SIG-M5 treated with dmso at 0.1 percent for 504 hours (cell line): ENCODE data around the gene ANKRD13B.

Experiments
- DNase-seq: peaks from one replicate; lab custom pipeline; 2025; ENCODE audit not compliant: unreplicated experiment; lab: John Stamatoyannopoulos, UW

ANKRD13B gene

DNA sequence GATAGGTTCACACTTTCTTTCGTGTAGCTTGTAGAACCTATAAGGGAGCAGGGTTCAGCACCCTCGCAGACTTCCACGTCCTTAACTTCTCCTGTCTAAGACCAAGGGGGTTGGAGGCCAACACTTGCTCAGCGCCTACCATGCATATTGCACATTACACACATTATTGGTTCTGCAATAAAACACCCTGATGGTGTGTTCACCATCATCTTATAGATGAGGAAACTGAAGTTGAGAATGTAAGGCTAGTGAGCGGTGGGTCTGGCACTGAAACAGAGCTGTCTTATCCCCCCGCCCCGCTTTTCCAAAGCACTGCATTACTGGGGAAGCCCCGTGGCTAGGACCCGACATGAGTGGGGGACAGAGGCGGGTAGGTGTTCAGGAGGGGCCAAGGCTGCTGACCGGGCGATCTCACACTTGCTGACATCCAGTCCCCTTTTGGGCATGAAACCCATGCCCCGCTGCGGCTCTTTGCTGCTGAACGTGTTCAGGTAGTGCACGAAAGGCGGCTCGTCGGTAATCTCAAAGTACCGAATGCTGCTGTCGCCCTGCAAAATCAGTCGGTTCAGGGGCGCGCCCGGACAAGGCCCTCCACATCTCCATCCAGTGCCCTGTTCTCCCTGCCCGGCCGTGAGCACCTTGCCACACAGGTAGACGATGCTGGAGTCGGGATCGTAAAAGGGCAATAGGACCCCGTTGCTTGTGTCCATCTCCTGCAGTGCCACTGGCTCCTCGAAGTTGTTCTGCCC is 23.5 kb downstream of the ANKRD13B start:
- DNase-seq: no peak

DNA sequence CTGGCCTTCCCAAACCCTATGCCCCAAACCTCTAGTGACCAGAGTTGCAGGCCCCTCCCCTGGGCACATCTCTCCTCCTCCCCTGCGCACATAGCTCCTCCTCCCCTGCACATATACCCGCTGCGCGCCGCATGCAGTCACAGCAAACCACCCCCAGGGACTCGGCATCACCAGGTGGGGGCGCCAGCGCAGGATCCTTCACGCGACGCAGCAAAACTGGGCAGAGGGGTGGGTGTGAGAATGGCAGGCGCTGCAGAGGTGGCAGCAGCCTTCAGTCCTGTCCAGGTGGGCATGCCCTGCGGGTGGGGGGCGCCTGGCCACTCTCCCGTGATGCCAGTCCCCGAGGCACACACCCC is 24.2 kb downstream of the ANKRD13B start:
- DNase-seq: peak; percentile 94

DNA sequence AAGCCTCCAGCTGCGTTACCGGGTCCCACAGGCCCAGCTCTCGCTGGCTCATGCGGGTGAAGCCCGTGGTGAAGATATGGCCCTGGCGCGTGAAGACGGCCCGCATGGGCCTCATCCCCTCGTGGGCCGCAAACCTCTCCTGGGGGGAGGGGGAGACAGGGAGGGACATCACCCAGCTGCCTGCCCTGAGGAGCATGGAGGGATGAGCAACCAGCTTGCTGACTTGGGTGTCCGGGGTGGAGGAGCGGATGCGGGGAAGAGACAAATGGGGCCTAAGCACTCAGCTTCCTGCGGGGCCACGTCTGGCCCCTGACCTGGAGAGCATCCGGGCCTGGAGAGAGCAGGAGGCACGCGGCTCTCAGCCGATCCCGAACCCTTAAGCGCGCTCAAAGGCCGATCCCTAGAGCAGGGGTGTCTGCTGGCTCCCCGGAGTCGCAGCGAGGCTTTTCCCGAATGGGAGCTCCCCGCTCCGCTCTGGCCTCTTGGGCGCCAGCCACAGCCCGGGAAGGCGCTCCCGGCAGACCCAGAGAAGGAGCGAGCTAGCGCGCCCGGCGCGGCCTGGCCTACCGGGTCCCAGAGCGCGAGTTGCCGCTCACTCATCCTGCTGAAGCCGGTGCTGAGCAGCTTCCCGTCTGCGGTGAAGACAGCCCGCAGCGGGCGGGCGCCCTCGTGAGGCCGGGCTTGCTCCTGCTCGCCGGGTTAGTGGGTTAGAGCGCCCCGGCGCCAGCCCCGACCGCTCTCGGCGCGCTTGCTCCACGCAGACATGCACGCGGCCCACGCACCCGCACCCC is 24.7 kb downstream of the ANKRD13B start:
- DNase-seq: peak; percentile 80

DNA sequence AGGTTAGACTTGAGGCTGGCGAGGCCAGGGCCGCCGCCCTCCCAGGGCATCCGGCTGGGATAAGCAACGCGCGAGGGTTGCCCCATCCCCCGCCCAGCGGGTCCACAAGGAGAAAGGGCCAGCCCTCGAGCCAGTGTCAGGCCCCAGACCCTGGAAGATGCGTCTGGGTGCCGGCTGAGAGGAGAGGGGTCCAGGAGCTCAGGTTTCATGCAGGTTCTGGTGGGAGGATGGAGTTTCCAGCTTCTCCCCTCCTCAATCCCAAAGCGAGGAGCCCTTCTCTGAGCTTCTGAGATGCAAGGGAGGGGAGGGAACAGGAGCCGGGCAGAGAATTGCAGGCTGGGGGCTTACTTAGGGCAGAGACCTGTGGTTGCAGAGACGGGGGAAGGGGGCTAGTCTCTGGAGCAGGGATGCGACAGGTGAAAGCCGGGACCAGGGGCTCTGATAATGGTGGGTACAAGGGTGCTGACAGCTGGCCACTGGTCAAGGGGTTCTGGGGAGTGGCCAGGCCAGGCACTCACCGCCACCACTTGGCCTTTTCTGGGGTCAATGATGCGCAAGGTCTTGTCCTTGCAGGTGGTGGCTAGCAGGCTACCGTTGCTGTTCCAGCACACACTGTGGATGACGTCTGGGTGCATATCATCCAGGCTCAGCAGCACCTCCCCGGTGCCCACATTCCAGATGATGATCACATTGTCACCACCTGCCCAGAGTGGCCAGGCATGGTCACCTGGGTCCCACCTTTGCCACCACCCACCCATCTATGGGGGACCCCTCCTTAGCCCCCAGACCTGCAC is 25.5 kb downstream of the ANKRD13B start:
- no peak for DNase-seq

DNA sequence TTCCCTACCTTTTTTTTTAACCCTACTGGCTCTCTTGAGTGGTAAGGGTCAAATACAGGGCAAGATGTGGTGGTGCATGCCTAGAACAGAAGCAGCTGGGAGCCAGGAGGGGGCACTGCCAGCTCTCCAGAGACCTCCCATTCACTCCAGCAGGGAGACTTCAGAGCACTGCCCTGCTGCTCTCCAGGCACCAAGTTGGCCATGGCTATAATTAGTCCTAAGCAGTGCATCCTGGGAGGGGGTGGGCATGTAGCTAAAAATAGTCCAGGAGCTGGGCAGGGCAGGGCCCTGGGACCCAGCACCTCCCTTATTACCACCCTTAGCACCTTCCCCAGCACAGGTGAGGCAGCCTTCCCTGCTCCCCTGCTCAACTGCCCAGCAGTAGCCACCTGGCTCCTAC is 26.3 kb downstream of the ANKRD13B start:
- DNase-seq: peak; percentile 52

DNA sequence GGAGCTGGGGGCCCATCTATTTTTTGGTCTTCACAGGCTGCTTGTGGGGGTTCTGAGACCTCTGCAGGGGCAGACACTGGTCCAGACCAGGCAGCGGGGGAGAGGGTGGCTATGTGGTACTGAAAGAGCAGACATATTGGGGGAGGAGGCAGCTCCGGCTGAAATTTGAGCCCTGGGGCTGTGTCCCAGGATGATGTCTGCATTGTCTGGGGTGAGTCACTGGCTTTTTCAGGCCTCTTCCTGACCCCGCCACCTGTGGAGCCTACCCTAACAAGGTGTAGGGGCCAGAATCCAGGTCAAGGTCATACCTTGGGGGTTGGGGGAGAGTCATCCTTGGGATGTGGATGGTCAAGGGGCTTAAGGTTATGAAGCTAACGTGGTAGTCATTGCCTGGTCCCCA is 27.3 kb downstream of the ANKRD13B start:
- DNase-seq: no peak

DNA sequence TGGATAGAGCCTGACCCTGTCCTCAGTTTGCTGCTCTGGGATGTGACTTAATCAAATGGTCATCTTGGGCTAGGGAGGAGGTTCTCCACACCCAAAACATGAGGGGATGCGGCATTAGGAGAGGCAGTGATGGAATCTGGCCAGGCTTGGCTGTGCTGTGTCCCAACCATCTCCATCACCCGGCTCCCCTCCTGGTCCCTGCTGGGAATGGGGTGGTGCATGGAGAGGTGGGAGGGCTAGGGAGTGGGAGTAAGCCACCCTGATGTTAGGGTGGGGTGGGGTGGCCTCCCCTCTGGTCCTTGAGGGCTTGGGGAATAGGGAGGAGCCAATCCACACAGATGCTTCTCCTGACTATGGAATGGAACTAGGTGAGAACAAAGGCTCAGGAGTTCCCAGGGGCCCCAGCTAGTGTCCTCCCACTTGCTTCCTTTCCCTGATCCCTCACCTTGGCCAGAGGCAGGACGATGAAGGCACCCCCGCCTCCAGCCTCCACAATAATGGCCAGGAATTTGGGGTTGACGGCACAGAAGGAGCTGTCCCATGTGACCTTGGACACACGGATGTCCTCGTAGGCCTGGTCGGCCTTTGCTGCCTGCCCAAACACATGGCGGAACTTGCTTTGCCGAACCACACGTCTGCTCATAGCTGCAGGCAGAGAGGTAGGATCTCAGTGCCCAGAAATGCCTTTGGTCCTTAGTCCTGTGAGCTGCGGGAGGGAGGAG is 28.0 kb downstream of the ANKRD13B start:
- DNase-seq: no peak

DNA sequence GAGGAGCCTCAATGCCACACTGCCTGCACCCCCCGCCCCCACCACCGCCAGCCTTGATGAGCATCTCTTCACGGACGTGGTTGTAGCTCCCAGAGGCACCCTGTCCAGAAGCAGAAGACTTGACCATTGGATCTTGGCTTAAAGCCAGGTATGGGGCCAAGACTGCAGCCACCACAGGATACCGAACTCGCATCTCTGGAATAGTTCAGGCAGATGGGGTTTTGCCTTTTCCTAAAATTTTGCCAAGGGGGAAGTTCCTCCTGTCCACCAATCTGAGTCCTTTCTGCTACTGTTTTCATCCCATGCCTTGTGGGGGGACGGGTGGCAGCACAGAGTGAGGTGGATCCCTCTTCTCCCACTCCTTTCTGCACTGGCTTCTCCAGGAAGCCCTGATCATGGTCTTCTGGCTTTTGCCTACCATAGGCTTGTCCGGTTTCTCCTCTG is 28.8 kb downstream of the ANKRD13B start:
- DNase-seq: no peak

DNA sequence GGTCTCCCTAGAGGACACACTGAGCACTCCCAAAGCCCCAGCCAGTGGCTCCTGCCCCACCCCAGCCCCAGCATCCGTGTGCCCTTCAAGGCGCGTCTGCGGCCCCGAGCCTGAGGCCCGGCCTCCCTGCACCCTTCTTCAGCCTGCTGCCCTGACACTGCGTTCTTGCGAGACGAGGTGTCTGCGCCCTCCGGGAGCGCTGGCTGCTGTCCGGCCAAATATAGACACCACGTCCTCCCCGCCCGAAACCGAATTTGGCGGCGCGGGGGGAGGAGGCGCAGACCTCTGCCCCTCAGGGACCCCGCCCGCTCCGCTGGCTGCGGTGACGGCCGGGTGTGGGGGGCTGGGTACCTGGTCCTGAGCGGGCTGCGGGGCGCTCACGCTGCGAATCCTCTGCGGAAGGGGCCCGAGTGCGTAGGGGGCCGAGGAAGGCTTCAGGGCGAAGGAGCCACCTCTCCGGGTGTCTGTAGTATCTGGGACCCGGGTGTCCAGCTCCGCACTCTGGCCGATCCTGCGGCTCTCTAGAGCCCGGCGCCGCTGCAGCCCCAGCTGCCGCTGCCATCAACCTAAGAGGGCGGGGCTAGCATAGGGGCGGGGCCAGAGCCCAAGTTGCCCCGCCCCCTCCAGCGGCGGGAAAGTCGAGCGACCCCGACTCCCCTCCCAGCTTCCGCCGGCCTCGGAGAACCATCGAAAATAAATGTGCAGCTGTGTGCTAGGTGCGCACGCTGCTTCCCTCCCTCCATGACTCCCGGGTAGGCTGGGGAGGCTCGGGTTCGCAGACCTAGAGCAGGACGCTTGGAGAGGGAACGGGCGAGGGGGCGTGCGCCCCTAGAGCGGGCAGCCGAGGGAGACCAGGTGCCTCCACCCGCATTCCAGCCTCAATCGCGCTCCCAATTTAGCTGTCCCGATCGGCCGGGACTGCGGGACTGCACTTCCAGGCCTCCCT is 29.7 kb downstream of the ANKRD13B start, which contains the start of gene CORO6:
TSS of gene CORO6 (minus strand) at position 576 of the 946 bp plus-strand sequence. CDS start 1,491 bp downstream, outside the sequence.
- peak; percentile 26 for DNase-seq

DNA sequence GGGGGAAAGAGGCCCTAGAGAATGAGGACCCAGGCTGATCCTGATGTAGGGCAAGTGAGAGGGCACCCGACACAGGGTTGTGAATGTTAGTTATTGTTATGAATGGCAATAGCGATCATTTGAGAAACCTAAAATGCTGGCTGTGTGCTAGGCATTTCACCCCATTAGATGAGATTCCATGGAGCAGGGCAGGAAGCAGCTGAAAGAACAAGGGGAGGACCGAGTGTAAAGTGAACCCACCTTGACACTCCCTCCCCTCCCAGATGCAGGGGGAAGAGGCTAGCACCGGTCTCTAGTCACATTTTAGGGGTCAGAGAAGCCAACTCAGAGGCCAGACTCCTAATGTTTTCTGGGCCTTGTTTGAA is 30.3 kb downstream of the ANKRD13B start:
- DNase-seq: no peak

DNA sequence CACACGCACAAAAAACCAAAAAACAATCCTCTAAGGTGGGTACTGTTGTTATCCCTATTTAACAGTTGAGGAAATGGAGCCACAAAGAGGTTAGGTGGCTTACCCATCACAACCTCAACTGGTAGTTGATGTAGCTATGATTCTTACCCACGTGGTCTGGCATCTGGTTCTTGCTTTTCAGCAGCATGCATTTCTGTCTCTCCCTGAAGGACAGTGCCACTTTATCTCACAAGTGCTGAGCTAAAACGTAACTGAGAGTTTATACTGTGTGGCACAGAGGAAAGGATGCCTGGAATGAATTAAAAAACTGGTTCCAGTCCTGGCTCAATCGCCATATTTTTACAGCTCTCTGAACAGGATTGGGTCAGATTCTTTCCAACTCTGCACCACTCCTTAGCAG is 31.7 kb downstream of the ANKRD13B start:
- DNase-seq: no peak

DNA sequence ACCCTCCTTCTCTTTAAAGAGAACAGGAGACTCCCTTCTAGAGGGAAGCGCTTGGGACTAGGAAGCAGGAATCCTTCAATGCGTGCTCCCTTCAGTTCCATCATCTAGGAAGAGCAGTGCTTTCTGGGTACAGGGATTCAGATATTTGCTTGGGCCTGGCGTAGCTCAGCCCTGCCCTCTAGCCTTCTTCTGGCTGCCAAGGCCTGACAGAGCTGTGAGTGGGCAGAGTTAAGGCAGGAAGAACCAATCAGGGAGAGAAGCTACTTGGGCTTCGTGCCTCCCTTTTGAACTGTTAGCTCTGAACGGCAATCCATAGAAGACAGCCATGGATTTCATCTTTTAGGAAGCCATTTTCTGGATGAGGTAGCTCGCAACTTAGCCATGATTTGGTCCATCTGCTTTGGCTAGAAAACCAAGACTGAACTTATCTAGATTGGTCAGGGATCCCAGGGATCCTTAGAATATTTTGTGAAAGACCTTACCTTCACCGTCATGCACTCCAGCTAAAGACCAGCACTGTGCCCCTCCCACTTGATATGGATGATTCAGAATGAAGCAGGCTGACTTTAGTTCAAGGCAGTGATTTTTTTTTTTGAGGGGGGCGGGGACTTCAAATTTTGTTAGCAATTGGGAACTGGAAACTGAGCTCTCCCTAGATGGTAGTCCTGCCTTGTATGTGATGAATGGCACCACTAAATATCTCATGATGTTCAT is 32.3 kb downstream of the ANKRD13B start:
- peak; percentile 19 for DNase-seq

DNA sequence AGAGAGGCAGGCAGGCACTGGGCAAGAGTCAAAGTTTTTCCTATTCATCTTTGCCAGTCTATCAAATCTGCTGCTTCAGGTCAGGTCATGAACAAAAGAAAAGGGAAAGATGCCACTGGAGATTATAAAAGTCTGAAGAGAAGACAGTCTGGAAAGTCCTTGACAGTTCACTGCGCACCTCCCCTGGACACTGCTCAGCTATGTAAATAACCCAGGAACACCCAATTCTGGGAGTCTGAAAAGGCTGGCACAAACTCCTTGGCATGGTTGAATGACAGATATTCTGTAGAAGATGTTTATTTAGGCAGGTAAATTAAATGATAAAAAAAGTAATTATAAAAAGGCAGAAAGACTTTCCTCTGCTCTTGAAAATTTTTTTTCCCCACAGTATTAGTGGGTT is 35.0 kb downstream of the ANKRD13B start:
- no peak for DNase-seq

DNA sequence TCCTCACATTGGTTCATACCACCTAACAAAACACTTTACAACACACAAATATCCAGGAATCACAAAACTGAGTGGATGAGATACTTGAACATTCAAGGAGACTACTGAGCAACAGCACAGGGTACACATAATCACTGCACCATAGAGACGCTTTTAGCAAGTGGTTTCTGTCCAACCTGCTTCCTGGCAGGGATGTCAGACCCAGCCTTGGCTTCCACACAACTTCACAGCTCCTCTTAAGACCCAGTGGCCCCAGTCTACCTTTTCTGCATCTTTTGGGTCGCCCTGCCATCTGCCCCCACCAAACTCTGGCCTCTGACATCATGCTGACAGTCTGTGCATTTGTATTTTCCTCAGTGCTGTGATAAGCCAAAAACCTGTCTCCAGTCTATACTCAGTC is 35.7 kb downstream of the ANKRD13B start:
- no peak for DNase-seq

DNA sequence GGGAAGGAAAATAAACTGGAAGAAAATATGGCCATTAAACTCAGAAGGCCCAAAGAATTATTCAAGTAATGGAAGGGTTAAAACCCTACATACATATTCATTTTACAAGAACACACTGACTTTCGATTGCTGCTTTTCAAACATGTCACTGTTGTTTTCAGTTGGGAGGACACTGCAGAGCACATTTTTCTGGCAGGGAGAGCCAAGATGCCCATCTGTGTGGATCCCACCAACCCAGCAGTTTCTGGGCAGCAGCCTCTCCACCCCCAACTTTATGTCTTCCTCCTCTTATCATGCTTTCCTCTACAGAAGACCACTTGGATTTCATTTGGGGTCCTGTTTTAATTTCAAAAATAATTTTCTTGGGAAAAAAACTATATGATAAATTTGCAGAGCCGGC is 36.9 kb downstream of the ANKRD13B start:
- no peak for DNase-seq

DNA sequence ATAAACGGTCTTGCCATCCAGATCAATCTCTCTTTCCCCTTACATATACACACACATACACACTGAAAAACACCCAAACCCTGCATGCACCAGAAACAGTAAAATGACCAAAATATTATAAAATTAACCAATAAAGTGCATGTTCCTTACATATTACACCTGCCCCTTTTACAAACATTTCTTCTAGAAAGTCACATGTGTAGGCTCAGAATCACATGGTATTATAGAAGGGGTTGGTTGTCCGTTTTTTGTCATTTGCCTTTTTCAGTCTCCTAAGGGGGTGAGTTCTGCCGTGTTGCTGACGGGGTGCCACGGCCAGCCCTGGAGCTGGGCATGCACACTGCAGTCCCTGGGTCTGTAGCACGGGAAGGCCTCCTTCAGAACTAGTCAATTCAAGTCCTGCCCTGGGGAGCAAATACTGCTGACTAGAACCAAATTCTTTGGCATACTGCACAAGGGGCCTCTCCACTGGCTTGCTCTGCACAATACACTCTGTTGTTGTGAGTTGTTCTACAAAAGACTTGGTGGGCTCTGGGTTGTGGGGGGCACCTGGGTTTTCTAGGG is 37.8 kb downstream of the ANKRD13B start:
- no peak for DNase-seq

DNA sequence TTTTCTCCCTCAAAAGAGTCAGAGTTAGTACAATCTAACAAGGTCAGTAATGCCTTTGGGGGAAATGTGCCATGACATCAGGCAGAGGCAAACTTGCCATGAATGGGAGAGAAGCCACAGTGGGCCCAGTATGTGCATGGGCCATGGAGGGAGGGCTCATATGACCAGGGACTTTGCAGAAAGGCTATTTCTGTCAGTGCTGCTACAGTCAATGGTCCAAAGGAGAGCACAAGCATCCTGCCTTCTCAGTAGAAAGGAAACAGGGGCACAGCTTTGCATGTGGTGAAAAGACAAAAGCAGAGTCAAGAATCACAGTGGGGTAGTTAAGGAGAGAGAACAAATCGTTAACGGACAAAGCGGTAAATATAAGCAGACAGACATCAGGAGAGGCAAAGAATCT is 41.0 kb downstream of the ANKRD13B start:
- no peak for DNase-seq

DNA sequence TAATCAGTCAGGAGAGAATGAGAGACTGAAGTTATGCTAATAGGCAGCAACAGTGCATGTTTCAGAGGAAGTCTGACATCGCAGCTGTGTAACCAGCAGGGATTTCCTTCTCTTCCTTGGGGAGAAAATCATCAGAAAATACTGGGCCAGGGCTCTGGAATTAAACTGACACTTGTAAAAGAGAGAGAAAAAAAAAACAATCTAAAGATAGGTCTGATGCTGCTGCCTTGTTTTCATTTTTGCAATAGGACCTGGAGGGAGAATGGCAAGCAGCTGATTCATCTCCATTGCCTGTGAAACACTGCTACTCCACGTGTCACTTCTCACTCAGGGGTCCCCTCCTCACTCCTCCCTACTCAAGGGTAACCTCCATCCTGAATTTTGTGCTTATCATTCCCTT is 47.5 kb downstream of the ANKRD13B start:
- no peak for DNase-seq
